ENCODE measurements around the gene SLC26A6. TPM values are rescaled to one million over a fixed set of nuclear protein-coding genes. Genes with fewer than 3 reads are reported as not detected.
A peak's percentile ranks its signal among the peaks of the same experiment; 100 is the strongest.

SLC26A6 gene
- total and polyA plus RNA-seq, 10 of the 15 experiments (the other 5 are each of a cell fraction or from before 2014, with no cell fraction given): 2.1 to 24.9 (median 13.3) TPM

GRCh38 chr3:48679411-48680391 lies 44.4 kb upstream of the SLC26A6 start:
- in situ Hi-C loops (cut with MboI): no loop called here
- ATAC-seq (peak; percentile 86), FAIRE-seq (peak; percentile 77), DNase-seq (ENCODE audit: low read depth, low spot score) (no peak)
- Histone ChIP-seq H3K27me3 (replicated peaks in 1 of 2; ENCODE audit: control insufficient read depth in 2 of 2, insufficient read depth in 2 of 2, low read length in 1 of 2) (no peaks in the 10 kb centered on the region), H3K9me3 (replicated peaks; ENCODE audit: control insufficient read depth, insufficient read depth, low read length) (no peaks in the 10 kb centered on the region), H3K4me1 (ENCODE audit: control insufficient read depth, insufficient read depth, low read length) (peaks cover 15% of the 10 kb centered on the region), H3K79me2 (ENCODE audit: control insufficient read depth, insufficient read depth, low read length) (peaks cover 16% of the 10 kb centered on the region), H4K20me1 (ENCODE audit: control insufficient read depth, insufficient read depth) (no peaks in the 10 kb centered on the region), H3K4me3 (no peak overlapping the region), H3K36me3 (ENCODE audit: control insufficient read depth in 2 of 2, insufficient read depth in 2 of 2, low read length in 1 of 2) (peaks cover 8 to 24% of the 10 kb centered on the region in 2 experiments), H3K4me2 (ENCODE audit: control insufficient read depth, insufficient read depth) (no peak overlapping the region), H3K9ac (ENCODE audit: control insufficient read depth, insufficient read depth, low read length) (no peak overlapping the region), H2AFZ (ENCODE audit: control insufficient read depth, low read depth, low read length) (no peak overlapping the region), H3K27ac (ENCODE audit: control insufficient read depth, insufficient read depth) (no peak overlapping the region)
- ChIA-PET RAD21 (ENCODE audit: unreplicated experiment) (no interaction called here), CTCF (interaction anchor here (0.6 kb wide), 1 partner anchor 134 kb away, joined by 3 read pairs; no protein-coding TSS in a partner anchor), SMC1A (ENCODE audit: uncharacterized antibody, unreplicated experiment) (no interaction called here), POLR2A (interaction anchor here (0.6 to 0.7 kb wide), 2 partner anchors 12 to 121 kb away, joined by 4 to 7 read pairs; no protein-coding TSS in a partner anchor)
- no peak for TF ChIP-seq BCL11A (IDR thresholded peaks at IDR 0.05; ENCODE audit: low read depth, low read length)
- TF ChIP-seq SPI1 (IDR thresholded peaks at IDR 0.05; ENCODE audit: borderline replicate concordance, insufficient read depth, low read depth, low read length): peak; percentile 99
- WGBS (ENCODE audit: insufficient coverage, insufficient replicate concordance, low lambda C conversion rate, missing lambda C conversion rate): 50% methylated on average over 20 of the region's 20 CpGs
- no TSS peak for BruUV-seq (replicated peaks)
- intact Hi-C loops (cut with micrococcal nuclease; ENCODE audit: unreplicated experiment): no loop called here

- no peak for ATAC-seq
- H3K9me3 ChIP-seq (replicated peaks; ENCODE audit: control insufficient read depth, insufficient read depth, low read length): no peaks in the 10 kb centered on the region
- no peak for FAIRE-seq
- BruUV-seq (replicated peaks): no TSS peak
- no peak for TF ChIP-seq SP1 (IDR thresholded peaks at IDR 0.05; ENCODE audit: low read depth, low read length)
- peak; percentile 15; the same call in 1 of the 2 replicates for TF ChIP-seq POLR2AphosphoS2 (IDR thresholded peaks at IDR 0.05; ENCODE audit: low read depth, low read length)
- DNase-seq (ENCODE audit: low read depth, low spot score): no peak
- WGBS (ENCODE audit: insufficient coverage, insufficient replicate concordance, low lambda C conversion rate, missing lambda C conversion rate): 96% methylated on average over 24 of the region's 24 CpGs
- in situ Hi-C loops (cut with MboI) (no loop called here), intact Hi-C loops (cut with micrococcal nuclease; ENCODE audit: unreplicated experiment) (no loop called here)
- no peak overlapping the region for H3K27ac ChIP-seq (ENCODE audit: control insufficient read depth, insufficient read depth)
- peaks cover 11% of the 10 kb centered on the region for H3K4me1 ChIP-seq (ENCODE audit: control insufficient read depth, insufficient read depth, low read length)
- ChIA-PET POLR2A (interaction anchor here (0.6 to 0.7 kb wide), 3 partner anchors 12 to 429 kb away, joined by 3 to 7 read pairs (median 4); no protein-coding TSS in a partner anchor), RAD21 (ENCODE audit: unreplicated experiment) (no interaction called here), CTCF (no interaction called here), SMC1A (ENCODE audit: uncharacterized antibody, unreplicated experiment) (no interaction called here)
- no peaks in the 10 kb centered on the region for H3K27me3 ChIP-seq (replicated peaks in 1 of 2; ENCODE audit: control insufficient read depth in 2 of 2, insufficient read depth in 2 of 2, low read length in 1 of 2)
- H3K36me3 ChIP-seq (ENCODE audit: control insufficient read depth in 2 of 2, insufficient read depth in 2 of 2, low read length in 1 of 2): peaks cover 10 to 25% of the 10 kb centered on the region in 2 experiments
- H3K79me2 ChIP-seq (ENCODE audit: control insufficient read depth, insufficient read depth, low read length): peaks cover 7% of the 10 kb centered on the region
- H3K4me2 ChIP-seq (ENCODE audit: control insufficient read depth, insufficient read depth): no peak overlapping the region
- H4K20me1 ChIP-seq (ENCODE audit: control insufficient read depth, insufficient read depth): no peaks in the 10 kb centered on the region
- no peak overlapping the region for H2AFZ ChIP-seq (ENCODE audit: control insufficient read depth, low read depth, low read length)
- no peak overlapping the region for H3K9ac ChIP-seq (ENCODE audit: control insufficient read depth, insufficient read depth, low read length)
- H3K4me3 ChIP-seq: no peak overlapping the region
These were observed 43.5 kb upstream of the SLC26A6 start for GRCh38 chr3:48678566-48679380.
